GM12875 (cell line): ENCODE data around the gene NCL.
A peak's percentile ranks its signal among the peaks of the same experiment; 100 is the strongest.
"Not testable (repeated sequence)": the region's sequence is repeated elsewhere in the genome, so short reads cannot be mapped to it uniquely, and the experiment has no call there.

Experiments used
- H3K4me3 ChIP-seq: one replicate; pipeline ENCODE4 v1.5.1; 2011; ENCODE audit warnings: low read depth, low read length, control low read depth
- CTCF ChIP-seq: IDR thresholded peaks from 2 replicates; pipeline ENCODE4 v1.5.1; 2011; ENCODE audit warnings: low read depth, mild to moderate bottlenecking, control low read depth, inconsistent platforms, low read length, moderate library complexity, borderline replicate concordance; ENCODE audit not compliant: insufficient read depth

The NCL gene

DNA sequence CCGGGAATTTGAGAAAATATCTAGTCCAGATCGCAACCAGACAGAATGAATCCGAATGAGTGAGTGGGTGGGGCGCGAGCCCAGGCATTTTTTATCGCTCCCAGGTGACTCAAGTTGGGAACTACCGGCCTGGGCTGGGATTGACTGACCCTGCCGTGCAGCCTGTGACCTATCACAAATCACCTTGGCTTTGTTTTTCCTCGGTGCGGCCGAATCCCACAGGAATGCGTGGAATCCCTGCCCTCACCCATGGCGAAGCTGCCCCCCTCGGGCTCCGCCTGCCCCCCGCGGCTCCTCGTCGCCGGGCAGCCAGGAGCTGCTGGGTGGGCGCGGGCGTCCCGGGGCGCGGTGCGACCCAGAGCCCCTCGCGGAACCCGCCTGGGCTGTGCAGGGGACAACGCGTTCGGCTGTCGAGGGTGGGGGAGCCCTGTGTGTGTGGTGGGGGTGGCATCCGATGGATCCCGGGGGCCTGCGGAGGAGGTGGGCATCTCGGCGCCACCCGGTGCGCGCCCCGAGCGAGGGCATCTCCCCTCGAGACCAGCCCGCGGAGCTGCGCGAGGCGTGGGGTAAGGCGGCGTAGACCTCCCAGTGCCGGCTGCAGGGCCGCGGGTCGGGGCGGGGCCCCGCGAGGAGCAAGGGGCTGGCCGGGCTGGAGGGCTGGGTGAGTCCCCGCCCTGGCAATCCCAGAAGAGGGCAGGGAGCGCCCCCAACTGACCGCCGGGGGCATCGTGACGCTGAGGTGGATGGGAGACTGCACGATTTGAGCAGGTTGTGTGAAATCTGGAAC is 52.3 kb downstream of the NCL start:
- H3K4me3 ChIP-seq = peak overlapping the region; percentile 66
- peak; percentile 98 for TF ChIP-seq CTCF

- no peak overlapping the region for H3K4me3 ChIP-seq
- no peak for TF ChIP-seq CTCF
Observed at GRCh38 chr2:231411237-231411636, 53.0 kb downstream of the NCL start.

DNA sequence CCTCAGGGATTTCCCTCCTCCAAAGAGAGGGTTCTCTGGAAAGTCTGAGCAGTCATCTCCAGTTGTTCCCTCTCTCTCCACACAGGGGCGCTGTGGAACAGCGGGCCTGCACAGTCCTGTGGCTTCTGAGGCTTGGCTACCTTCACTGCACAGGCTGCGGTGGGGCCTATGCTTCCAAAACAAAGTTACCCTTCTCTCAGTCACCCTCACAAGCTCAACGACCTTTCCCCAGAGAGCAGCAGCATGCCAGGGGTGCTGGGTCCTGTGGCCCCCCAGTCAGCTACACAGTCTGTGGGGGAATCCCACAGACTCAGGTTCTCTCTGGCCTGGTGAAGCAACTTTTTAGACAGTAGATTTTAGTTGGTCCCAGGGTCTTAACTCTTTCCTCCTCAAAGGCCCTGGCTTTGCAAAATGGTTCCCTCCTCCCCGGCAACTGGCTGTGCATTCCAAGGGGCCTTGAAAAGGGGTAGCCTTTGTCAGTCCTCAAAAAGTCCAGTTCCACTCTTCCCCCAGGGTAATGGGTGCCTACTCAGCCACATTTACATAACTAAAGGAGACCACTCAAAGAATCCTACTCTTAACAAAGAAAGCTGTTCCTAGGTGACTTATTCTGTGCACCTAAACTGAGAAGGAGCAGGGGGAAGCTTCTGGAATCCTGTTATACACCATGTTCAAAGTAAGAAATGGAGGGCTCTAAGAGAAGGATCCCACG is 53.8 kb downstream of the NCL start:
- peak; percentile 55; the same call in 1 of the 2 replicates for TF ChIP-seq CTCF
- H3K4me3 ChIP-seq = no peak overlapping the region

- H3K4me3 ChIP-seq = no peak overlapping the region
- TF ChIP-seq CTCF = no peak
Observed at GRCh38 chr2:231409776-231410175, 54.5 kb downstream of the NCL start.

- H3K4me3 ChIP-seq = not testable (repeated sequence)
Observed at GRCh38 chr2:231408304-231408703, 56.0 kb downstream of the NCL start.

- H3K4me3 ChIP-seq = not testable (repeated sequence)
Observed at GRCh38 chr2:231407686-231408085, 56.6 kb downstream of the NCL start.

DNA sequence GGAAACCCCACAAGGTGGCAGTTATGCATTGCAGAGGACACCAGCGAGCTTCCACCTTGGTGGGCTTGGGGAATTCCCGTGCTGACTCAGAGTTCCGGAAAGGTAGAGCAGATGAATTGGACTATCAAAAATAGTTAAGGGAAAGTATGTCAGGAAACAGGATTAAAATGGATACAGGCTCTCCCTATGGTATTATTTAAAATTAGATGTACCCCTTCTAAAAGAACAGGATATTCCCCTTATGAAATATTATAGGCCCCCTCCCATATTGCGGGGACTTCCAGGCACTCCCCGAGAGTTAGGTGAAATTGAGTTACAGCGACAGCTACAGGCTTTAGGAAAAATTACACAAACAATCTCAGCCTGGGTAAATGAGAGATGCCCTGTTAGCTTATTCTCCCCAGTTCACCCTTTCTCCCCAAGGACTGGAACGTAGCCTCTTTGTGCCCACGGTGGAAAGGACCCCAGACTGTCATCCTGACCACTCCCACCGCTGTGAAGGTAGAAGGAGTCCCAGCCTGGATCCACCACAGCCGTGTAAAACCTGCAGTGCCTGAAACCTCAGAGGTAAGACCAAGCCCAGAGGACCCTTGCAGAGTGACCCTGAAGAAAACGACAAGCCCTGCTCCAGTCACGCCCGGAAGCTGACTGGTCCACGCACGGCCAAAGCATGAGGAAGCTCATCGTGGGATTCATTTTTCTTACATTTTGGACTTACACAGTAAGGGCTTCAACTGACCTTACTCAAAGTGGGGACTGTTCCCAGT is 58.5 kb downstream of the NCL start:
- not testable (repeated sequence) for H3K4me3 ChIP-seq

DNA sequence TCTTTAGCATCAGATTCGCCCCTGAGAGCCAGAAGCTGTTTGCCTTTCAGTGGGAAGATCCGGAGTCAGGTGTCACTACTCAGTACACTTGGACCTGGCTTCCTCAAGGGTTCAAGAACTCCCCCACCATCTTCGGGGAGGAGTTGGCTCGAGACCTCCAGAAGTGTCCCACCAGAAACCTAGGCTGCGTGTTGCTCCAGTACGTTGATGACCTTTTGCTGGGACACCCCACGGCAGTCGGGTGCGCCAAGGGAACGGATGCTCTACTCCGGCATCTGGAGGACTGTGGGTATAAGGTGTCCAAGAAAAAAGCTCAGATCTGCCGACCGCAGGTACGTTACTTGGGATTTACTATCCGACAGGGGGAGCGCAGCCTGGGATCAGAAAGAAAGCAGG is 60.1 kb downstream of the NCL start:
- not testable (repeated sequence) for H3K4me3 ChIP-seq

More for the DNA sequence above, 58.5 kb downstream of the NCL start:
- peak; percentile 26; the same call in 1 of the 2 replicates for TF ChIP-seq CTCF
